HepG2 (cell line): Measurements from ENCODE around the gene ALPL. TPM values are rescaled to one million over a fixed set of nuclear protein-coding genes. Genes with fewer than 3 reads are reported as not detected.
A peak's percentile ranks its signal among the peaks of the same experiment; 100 is the strongest.

Experiments used
- ATAC-seq: fragments of 200-7000 bp; cut with Tn5 transposase; 3 replicates; pipeline ENCODE4 v1.9.1; 2020; ENCODE audit warnings: mild to moderate bottlenecking, moderate library complexity
- BruUV-seq: library from RNA; stranded (reverse); fragments of 400-500 nt; replicated peaks from 2 replicates; lab custom pipeline; 2021; lab: Mats Ljungman, UMichigan
- CTCF ChIA-PET: fragments of 300-600 bp; formaldehyde crosslinking; extraction: SDS; loops from one replicate; lab custom pipeline; 2021; ENCODE audit warnings: low total read pairs, inconsistent platforms, low intra/inter-chr PET ratio; lab: Yijun Ruan, JAX
- POLR2A ChIA-PET: fragments of 350-600 bp; sonication (Branson Sonifier 250); formaldehyde crosslinking; loops from one replicate; lab custom pipeline; 2020; ENCODE audit warnings: antibody characterized with exemption, inconsistent platforms; lab: Yijun Ruan, JAX
- DNase-seq: peaks from one replicate; pipeline ENCODE4 v3.0.0-alpha.2; 2015; ENCODE audit warnings: low spot score
- FAIRE-seq: peaks from 3 replicates; lab custom pipeline; 2011; peaks lifted over from hg19 to GRCh38; lab: Jason Lieb, UNC
- H2AFZ ChIP-seq: one replicate; pipeline ENCODE4 v1.6.1; 2011; ENCODE audit warnings: low read length, inconsistent platforms
- H3K27ac ChIP-seq: fragments of 300-600 bp; 3 replicates; pipeline ENCODE4 v1.8.0; 2011; ENCODE audit warnings: mixed run types, mild to moderate bottlenecking, mixed read lengths, low read length, inconsistent platforms; ENCODE audit not compliant: insufficient read depth; ENCODE audit errors: extremely low read length
- H3K27me3 ChIP-seq, 2 experiments: fragments of 200-600 bp in 1 of 2; 2 replicates in 1 of 2; 3 replicates in 1 of 2; pipeline versions ENCODE4 v1.6.0 to v1.8.0; 2011; ENCODE audit warnings: low read length in 2 of 2, mild to moderate bottlenecking in 2 of 2, moderate library complexity in 2 of 2, inconsistent platforms in 1 of 2; ENCODE audit not compliant: insufficient read depth in 2 of 2, control insufficient read depth in 1 of 2
- H3K36me3 ChIP-seq, 2 experiments: fragments of 200-600 bp in 1 of 2; replicated peaks in 1 of 2; 2 replicates in 1 of 2; 3 replicates in 1 of 2; pipeline versions ENCODE4 v1.5.1 to v1.8.0; 2011; ENCODE audit warnings: low read length in 2 of 2, inconsistent platforms in 1 of 2; ENCODE audit not compliant: insufficient read depth in 2 of 2, control insufficient read depth in 1 of 2
- H3K4me1 ChIP-seq: 2 replicates; pipeline ENCODE4 v1.5.1; 2012; ENCODE audit warnings: low read length, inconsistent platforms; ENCODE audit not compliant: insufficient read depth
- H3K4me2 ChIP-seq: 2 replicates; pipeline ENCODE4 v1.6.0; 2011; ENCODE audit warnings: low read depth, low read length, inconsistent platforms
- H3K4me3 ChIP-seq, 3 experiments: fragments of 200-600 bp in 1 of 3; sonication (generic), shearing (Covaris generic) in 1 of 3; replicated peaks in 1 of 3; 2 replicates each; pipeline ENCODE4 v1.5.1; 2011 to 2016; ENCODE audit warnings: low read length in 3 of 3, inconsistent platforms in 2 of 3, low read depth in 2 of 3, mild to moderate bottlenecking in 2 of 3, control low read depth in 1 of 3, mixed read lengths in 1 of 3; ENCODE audit not compliant: insufficient read depth in 1 of 3
- H3K79me2 ChIP-seq: one replicate; pipeline ENCODE4 v1.6.1; 2011; ENCODE audit warnings: low read length, inconsistent platforms; ENCODE audit not compliant: insufficient read depth
- H3K9ac ChIP-seq: 2 replicates; pipeline ENCODE4 v1.6.0; 2011; ENCODE audit warnings: mild to moderate bottlenecking, low read depth, low read length, inconsistent platforms; ENCODE audit not compliant: insufficient read depth
- H3K9me3 ChIP-seq: 2 replicates; pipeline ENCODE4 v1.5.1; 2012; ENCODE audit warnings: mild to moderate bottlenecking, low read length
- H4K20me1 ChIP-seq: 2 replicates; pipeline ENCODE4 v1.6.0; 2011; ENCODE audit warnings: inconsistent platforms, mild to moderate bottlenecking, low read length, moderate library complexity; ENCODE audit not compliant: insufficient read depth
- ARNT2 ChIP-seq: sonication (generic); formaldehyde crosslinking; IDR thresholded peaks from 2 replicates; pipeline ENCODE4 v1.8.0; 2022; ENCODE audit warnings: mild to moderate bottlenecking, low read depth, missing genetic modification reagents, moderate library complexity
- FOXP1 ChIP-seq, 2 experiments: fragments of 450-650 bp in 1 of 2; IDR thresholded peaks; 2 replicates each; pipeline ENCODE4 v1.6.1; 2017 to 2018; ENCODE audit warnings: antibody characterized with exemption in 1 of 2
- PCBP2 ChIP-seq: fragments of 200-400 bp; formaldehyde crosslinking; optimal IDR thresholded peaks from 2 replicates; pipeline ENCODE3; 2018; ENCODE audit warnings: low read length, low read depth; ENCODE audit not compliant: poor library complexity, severe bottlenecking
- ZNF547 ChIP-seq: sonication (generic); formaldehyde crosslinking; IDR thresholded peaks from 2 replicates; pipeline ENCODE4 v1.5.1; 2020; ENCODE audit warnings: mild to moderate bottlenecking, missing genetic modification reagents
- WGBS: methylation state at CpG from one replicate; pipeline ENCODE4 v1.1.6; 2017; ENCODE audit warnings: low lambda C conversion rate; 5-methylcytosine and 5-hydroxymethylcytosine counted together
- in situ Hi-C: cut with HindIII; loops from 2 replicates; pipeline ENCODE4 v1.10.0; 2017; ENCODE audit warnings: low pct_unique_long_range_greater_than_20kb; ENCODE audit not compliant: extremely low pct_ligation_motif_present
- intact Hi-C: fragments of 100-400 bp; cut with micrococcal nuclease; formaldehyde crosslinking; loops from one replicate; pipeline ENCODE4 v1.10.0; 2022; ENCODE audit not compliant: unreplicated experiment
- polyA plus RNA-seq, 8 experiments: library from polyadenylated mRNA; depleted of rRNA in 3 of 8; stranded (reverse) in 7 of 8; unstranded in 1 of 8; fragments of >200 nt; fragmentation: Illumina TruSeq in 4 of 8; extraction: Trizol in 4 of 8; gene quantifications; 2 replicates each; pipeline versions ENCODE4 v1.2.1 to v1.2.3, GENCODE V29; 2011 to 2016; ENCODE audit warnings: low read depth in 4 of 8, missing spikeins in 1 of 8, mixed read lengths in 1 of 8; ENCODE audit not compliant: insufficient read depth in 1 of 8
- total RNA-seq, 5 experiments: library from RNA; depleted of rRNA; stranded (reverse); fragments of >200 nt; fragmentation: Illumina TruSeq; extraction: Trizol; gene quantifications; 2 replicates each; pipeline ENCODE4 v1.2.3, GENCODE V29; 2016; ENCODE audit warnings: low read depth in 1 of 5
- TF ChIP-seq, protein P1 (sequence below): sonication (generic); formaldehyde crosslinking; IDR thresholded peaks from 2 replicates; pipeline ENCODE4 v1.5.1; 2020; ENCODE audit warnings: mild to moderate bottlenecking, missing genetic modification reagents, moderate library complexity
- TF ChIP-seq, protein P2 (sequence below): sonication (generic); formaldehyde crosslinking; IDR thresholded peaks from 2 replicates; pipeline ENCODE4 v1.8.1; 2022; ENCODE audit warnings: low read depth, mild to moderate bottlenecking, missing genetic modification reagents
- TF ChIP-seq, protein P3 (sequence below): sonication (generic); formaldehyde crosslinking; IDR thresholded peaks from 2 replicates; pipeline ENCODE4 v1.9.0; 2022; ENCODE audit warnings: missing genetic modification reagents, mild to moderate bottlenecking, borderline replicate concordance
- TF ChIP-seq, protein P4 (sequence below): sonication (generic); formaldehyde crosslinking; IDR thresholded peaks from 2 replicates; pipeline ENCODE4 v1.5.0; 2020; ENCODE audit warnings: mild to moderate bottlenecking, missing genetic modification reagents, moderate library complexity

ALPL gene
- total and polyA plus RNA-seq, 2 of the 13 experiments (the other 11 are each of a cell fraction or from before 2014, with no cell fraction given), result 0.12 TPM; not detected in 1

DNA sequence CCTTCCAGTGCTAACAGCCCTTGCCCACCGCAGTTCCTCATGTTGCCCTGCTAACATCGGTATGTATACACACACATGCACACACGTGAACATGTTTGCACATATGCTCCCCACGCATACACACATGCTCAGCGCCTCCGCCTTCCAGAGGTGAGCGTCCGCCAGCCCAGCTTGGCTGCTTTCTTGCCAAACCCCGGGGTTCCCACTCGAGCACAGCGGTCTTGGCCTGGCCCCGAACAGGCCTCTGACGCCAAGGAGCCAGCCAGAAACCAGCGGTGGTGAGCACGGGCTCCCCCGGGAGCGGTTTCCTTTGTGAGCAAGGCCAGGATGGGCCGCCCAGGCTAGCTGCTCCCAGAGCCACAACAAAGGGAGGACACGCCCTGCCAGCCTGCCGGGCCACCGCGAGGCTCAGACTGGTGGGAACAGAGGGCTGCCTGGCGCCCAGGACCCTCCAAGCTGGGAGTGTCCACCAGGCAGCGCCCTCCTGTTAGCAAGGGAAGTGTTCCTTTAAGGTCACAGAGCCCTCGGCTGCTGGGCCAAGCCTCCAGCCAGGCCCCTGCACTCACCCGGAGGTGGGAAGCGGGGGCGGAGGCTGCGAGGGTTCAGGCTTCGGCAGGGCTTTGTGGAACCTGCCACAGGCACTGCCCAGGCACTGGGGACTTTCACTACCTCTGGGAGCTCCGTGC lies 65.4 kb downstream of the ALPL start:
- WGBS, result 41% methylated on average over 5 of the region's 31 CpGs
- H3K27me3 ChIP-seq, result peaks cover 2 to 29% of the 10 kb centered on the region in 2 experiments; a peak in 4 of 5 replicates
- no peak overlapping the region for H3K27ac ChIP-seq
- no TSS peak for BruUV-seq
- peaks cover 16% of the 10 kb centered on the region for H3K4me1 ChIP-seq
- in situ Hi-C loops, result loop anchor here (10.0 kb wide), 1 partner anchor 200 kb away; no protein-coding TSS in a partner anchor
- intact Hi-C loops, result loop anchor here (5.0 kb wide), 1 partner anchor 197 kb away; no protein-coding TSS in a partner anchor
- no peak overlapping the region for H2AFZ ChIP-seq
- DNase-seq (peak; percentile 20), ATAC-seq (peak; percentile 63), FAIRE-seq (no peak)
- no peaks in the 10 kb centered on the region for H3K9me3 ChIP-seq
- ChIA-PET POLR2A (no interaction called here), CTCF (interaction anchor here (1.3 to 1.9 kb wide), 3 partner anchors 66 to 206 kb away, joined by 6 to 7 read pairs (median 7); no protein-coding TSS in a partner anchor)
- no peaks in the 10 kb centered on the region for H3K79me2 ChIP-seq
- no peaks in the 10 kb centered on the region for H4K20me1 ChIP-seq
- peak overlapping the region in 1 of 3 experiments; percentile 12; a peak in 1 of 6 replicates for H3K4me3 ChIP-seq
- peak overlapping the region; percentile 34; the same call in 1 of the 2 replicates for H3K4me2 ChIP-seq
- no peak overlapping the region for H3K9ac ChIP-seq
- H3K36me3 ChIP-seq, result no peaks in the 10 kb centered on the region
- TF ChIP-seq, protein P1, sequence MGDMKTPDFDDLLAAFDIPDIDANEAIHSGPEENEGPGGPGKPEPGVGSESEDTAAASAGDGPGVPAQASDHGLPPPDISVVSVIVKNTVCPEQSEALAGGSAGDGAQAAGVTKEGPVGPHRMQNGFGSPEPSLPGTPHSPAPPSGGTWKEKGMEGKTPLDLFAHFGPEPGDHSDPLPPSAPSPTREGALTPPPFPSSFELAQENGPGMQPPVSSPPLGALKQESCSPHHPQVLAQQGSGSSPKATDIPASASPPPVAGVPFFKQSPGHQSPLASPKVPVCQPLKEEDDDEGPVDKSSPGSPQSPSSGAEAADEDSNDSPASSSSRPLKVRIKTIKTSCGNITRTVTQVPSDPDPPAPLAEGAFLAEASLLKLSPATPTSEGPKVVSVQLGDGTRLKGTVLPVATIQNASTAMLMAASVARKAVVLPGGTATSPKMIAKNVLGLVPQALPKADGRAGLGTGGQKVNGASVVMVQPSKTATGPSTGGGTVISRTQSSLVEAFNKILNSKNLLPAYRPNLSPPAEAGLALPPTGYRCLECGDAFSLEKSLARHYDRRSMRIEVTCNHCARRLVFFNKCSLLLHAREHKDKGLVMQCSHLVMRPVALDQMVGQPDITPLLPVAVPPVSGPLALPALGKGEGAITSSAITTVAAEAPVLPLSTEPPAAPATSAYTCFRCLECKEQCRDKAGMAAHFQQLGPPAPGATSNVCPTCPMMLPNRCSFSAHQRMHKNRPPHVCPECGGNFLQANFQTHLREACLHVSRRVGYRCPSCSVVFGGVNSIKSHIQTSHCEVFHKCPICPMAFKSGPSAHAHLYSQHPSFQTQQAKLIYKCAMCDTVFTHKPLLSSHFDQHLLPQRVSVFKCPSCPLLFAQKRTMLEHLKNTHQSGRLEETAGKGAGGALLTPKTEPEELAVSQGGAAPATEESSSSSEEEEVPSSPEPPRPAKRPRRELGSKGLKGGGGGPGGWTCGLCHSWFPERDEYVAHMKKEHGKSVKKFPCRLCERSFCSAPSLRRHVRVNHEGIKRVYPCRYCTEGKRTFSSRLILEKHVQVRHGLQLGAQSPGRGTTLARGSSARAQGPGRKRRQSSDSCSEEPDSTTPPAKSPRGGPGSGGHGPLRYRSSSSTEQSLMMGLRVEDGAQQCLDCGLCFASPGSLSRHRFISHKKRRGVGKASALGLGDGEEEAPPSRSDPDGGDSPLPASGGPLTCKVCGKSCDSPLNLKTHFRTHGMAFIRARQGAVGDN, result peak; percentile 10; the same call in 1 of the 2 replicates
- TF ChIP-seq PCBP2, result no peak
- TF ChIP-seq, protein P2, sequence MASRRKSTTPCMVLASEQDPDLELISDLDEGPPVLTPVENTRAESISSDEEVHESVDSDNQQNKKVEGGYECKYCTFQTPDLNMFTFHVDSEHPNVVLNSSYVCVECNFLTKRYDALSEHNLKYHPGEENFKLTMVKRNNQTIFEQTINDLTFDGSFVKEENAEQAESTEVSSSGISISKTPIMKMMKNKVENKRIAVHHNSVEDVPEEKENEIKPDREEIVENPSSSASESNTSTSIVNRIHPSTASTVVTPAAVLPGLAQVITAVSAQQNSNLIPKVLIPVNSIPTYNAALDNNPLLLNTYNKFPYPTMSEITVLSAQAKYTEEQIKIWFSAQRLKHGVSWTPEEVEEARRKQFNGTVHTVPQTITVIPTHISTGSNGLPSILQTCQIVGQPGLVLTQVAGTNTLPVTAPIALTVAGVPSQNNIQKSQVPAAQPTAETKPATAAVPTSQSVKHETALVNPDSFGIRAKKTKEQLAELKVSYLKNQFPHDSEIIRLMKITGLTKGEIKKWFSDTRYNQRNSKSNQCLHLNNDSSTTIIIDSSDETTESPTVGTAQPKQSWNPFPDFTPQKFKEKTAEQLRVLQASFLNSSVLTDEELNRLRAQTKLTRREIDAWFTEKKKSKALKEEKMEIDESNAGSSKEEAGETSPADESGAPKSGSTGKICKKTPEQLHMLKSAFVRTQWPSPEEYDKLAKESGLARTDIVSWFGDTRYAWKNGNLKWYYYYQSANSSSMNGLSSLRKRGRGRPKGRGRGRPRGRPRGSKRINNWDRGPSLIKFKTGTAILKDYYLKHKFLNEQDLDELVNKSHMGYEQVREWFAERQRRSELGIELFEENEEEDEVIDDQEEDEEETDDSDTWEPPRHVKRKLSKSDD (CRISPR knock-in tag), result no peak
- TF ChIP-seq, protein P3, sequence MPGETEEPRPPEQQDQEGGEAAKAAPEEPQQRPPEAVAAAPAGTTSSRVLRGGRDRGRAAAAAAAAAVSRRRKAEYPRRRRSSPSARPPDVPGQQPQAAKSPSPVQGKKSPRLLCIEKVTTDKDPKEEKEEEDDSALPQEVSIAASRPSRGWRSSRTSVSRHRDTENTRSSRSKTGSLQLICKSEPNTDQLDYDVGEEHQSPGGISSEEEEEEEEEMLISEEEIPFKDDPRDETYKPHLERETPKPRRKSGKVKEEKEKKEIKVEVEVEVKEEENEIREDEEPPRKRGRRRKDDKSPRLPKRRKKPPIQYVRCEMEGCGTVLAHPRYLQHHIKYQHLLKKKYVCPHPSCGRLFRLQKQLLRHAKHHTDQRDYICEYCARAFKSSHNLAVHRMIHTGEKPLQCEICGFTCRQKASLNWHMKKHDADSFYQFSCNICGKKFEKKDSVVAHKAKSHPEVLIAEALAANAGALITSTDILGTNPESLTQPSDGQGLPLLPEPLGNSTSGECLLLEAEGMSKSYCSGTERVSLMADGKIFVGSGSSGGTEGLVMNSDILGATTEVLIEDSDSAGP (CRISPR knock-in tag), result peak; percentile 72; the same call in 1 of the 2 replicates
- TF ChIP-seq FOXP1 (IDR thresholded peaks at IDR 0.05), result no peak
- no peak for TF ChIP-seq FOXP1 (CRISPR knock-in tag; IDR thresholded peaks at IDR 0.05)
- 0 out of 2 replicates have a peak, but pooled peaks have one; percentile 4 for TF ChIP-seq ZNF547 (CRISPR knock-in tag)
- 0 out of 2 replicates have a peak, but pooled peaks have one; percentile 11 for TF ChIP-seq ARNT2 (CRISPR knock-in tag)
- TF ChIP-seq, protein P4, sequence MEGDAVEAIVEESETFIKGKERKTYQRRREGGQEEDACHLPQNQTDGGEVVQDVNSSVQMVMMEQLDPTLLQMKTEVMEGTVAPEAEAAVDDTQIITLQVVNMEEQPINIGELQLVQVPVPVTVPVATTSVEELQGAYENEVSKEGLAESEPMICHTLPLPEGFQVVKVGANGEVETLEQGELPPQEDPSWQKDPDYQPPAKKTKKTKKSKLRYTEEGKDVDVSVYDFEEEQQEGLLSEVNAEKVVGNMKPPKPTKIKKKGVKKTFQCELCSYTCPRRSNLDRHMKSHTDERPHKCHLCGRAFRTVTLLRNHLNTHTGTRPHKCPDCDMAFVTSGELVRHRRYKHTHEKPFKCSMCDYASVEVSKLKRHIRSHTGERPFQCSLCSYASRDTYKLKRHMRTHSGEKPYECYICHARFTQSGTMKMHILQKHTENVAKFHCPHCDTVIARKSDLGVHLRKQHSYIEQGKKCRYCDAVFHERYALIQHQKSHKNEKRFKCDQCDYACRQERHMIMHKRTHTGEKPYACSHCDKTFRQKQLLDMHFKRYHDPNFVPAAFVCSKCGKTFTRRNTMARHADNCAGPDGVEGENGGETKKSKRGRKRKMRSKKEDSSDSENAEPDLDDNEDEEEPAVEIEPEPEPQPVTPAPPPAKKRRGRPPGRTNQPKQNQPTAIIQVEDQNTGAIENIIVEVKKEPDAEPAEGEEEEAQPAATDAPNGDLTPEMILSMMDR (CRISPR knock-in tag), result peak; percentile 18; the same call in 1 of the 2 replicates
